ENCODE measurements around the gene JSRP1.

JSRP1 gene

DNA sequence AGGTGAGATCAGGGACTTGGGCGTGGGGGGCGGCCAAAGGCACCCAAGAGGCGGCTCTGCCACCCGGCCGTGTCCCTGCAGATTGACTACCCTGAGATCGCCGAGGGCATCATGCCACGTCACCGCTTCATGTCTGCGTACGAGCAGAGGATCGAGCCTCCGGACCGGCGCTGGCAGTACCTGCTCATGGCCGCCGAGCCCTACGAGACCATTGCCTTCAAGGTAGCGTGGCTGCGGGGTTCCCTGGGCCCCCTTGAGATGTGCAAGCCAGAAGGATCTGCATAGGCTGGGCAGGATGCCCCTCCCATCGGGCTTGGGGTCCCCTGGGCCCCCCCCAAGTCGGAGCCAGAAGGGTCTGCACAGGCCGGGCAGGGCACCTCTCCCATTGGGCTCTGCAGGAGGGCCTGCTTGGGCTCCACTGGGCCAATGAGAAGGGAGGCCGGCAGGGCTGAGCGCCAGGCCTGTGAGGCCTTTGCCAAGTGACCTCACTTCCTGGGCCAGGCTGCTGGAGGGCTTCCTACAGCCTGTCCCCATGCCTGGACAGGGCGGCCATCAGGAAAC, 9.3 kb downstream of the JSRP1 start:
- DNase-seq (ENCODE audit: low spot score) = no peak

DNA sequence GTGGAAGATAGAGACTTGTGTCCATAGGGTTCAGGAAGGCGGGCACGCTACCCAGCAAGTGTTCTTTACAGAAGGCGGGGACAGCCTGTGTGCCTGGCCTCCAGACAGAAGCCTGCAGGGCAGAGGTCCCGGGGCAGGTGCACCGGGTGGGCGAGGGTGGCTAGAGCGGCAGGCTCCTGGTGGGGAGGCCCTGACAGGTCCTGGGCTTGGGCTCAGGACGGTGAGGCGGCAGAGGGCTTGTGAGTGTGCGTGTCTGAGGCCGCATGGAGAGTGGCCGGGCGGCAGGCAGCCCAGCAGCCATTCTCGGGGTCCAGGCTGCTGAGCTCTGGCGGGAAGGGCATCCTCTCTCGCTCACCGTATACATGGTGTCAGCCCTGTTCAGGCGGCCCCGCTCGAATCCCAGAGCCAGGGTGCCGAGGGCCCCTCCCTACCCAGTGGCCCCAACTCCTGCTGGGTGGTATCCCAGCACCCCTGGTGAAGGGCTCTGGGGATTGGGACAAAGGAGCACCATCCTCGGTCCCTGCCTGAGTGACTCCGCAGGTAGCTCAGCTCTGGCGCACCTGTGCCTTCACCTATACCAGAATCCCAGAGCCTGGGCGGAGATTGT, 10.1 kb downstream of the JSRP1 start:
- no peak for DNase-seq (ENCODE audit: low spot score)

DNA sequence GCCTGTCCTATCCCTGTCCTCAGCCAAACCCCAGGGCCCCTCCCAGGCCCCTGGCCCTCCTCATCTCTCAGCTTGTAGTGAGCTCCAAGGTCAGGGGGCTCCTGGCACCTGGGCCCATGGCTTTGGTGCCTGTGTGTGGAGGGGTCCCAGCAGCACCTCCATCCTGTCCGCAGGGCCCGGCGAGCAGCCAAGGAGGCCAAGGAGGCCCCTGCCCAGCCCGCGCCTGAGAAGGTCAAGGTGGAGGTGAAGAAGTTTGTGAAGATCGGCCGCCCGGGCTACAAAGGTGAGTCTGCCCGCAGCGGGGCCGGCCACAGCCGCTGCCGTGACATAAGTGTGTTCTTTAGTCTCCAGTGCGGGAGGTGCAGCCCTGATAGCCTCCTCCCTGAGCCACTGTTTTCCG, 10.9 kb downstream of the JSRP1 start:
- no peak for DNase-seq (ENCODE audit: low spot score)

DNA sequence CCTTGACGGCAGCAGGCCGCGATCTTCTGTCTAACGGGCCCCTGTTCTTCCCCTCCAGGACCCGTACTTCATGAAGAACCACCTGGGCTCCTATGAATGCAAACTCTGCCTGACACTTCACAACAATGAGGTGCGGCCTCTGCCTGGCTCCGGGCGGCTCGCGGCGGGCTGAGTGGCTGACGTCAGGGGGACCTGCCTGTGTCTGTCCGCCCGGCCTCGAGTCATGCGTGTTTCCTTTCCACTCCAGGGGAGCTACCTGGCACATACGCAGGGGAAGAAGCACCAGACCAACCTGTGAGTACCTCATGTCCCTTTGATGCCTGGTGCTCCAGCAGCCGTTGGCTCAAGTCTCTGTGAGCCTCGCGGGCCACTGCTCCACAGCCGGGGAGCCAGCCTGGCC, 11.7 kb downstream of the JSRP1 start:
- DNase-seq (ENCODE audit: low spot score) = no peak

DNA sequence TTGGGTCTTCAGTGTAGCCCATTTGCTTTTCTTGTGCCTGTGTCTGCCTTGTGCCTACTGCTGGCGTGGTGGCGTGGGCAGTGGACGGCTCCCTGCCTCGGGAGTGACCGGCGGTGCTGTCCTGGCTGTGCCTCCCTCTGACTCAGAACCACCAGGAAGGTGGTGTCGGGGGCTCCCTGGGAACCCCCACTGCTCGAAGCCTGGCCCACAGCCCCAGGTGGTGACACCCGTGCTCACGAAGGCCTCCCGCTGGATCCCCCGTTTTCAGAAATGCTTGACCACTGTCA, 12.1 kb downstream of the JSRP1 start:
- DNase-seq (ENCODE audit: low spot score) = no peak

DNA sequence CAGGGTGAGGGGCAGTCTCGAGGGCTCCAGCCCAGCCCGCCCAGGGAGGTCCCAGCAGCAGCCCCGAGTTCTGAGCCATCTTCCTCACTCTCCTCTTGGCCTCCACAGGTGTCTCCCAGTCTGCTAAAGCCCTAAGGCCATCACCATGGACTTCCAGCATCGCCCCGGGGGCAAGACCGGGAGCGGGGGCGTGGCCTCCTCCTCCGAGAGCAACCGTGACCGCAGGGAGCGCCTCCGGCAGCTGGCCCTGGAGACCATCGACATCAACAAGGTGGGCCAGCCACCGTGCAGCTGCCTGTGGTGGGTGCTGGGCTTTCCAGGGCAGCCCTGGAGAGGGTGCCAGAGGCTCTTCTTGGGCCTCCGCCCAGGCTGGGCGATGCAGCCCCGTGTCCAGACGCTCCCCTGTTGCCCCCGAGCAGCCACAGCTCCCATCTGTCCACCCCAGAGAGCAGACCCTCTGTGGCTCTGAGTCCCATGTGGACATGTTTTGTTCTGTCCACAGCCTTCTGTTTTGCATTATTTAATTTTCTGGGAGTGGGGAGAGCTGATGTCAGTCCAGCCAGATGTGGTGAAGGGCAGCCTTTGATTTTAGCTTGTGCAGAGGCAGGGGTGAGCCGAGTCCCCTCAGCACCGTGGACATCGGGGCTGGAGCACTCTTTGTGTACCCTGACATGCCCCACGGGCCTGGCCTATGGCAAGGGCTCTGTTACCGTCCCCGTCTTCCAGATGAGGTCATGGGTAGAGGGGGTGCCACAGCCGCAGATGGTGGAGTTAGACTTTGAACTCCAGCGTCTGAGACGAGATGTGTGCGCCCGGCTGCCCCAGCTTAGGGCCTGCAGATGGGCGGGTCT, 12.7 kb downstream of the JSRP1 start:
- no peak for DNase-seq (ENCODE audit: low spot score)

DNA sequence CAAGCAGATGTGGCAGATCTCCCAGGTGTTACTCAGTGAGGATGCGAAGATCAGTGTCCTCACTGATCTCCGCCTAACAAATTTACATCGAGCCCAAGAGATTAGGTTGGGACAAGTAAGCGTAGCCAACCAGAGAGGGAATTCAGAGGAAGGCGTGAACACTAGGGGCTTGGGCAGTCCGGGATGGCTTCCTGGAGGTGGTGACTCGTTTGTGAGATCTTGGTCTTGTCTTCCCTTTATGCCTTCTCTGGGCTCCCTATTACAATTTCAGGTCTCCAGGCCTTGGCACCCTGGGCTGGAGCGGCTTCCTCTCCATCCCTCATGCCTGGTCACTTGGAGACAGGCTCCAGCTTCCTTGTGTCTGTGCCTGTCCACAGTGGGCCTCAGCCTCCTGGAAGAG, 13.4 kb downstream of the JSRP1 start:
- DNase-seq (ENCODE audit: low spot score) = no peak

DNA sequence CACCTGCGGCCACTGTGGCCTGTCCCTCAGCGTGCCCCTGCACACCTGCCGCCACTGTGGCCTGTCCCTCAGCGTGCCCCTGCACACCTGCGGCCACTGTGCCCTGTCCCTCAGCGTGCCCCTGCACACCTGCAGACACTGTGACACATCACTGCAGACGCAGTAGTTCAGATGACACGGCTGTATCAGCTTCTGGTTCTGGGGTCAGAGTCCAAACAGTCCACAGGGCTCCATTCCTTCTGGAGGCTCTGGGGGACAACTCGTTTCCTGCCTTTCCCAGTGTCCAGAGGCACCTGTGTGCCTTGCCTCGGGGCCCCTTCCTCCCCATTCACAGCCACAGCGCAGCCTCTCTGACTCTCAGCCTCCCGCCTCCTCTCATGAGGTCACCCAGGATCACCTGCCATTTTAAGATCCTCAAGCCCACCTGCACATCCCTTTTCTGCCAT, 14.1 kb downstream of the JSRP1 start:
- no peak for DNase-seq (ENCODE audit: low spot score)

DNA sequence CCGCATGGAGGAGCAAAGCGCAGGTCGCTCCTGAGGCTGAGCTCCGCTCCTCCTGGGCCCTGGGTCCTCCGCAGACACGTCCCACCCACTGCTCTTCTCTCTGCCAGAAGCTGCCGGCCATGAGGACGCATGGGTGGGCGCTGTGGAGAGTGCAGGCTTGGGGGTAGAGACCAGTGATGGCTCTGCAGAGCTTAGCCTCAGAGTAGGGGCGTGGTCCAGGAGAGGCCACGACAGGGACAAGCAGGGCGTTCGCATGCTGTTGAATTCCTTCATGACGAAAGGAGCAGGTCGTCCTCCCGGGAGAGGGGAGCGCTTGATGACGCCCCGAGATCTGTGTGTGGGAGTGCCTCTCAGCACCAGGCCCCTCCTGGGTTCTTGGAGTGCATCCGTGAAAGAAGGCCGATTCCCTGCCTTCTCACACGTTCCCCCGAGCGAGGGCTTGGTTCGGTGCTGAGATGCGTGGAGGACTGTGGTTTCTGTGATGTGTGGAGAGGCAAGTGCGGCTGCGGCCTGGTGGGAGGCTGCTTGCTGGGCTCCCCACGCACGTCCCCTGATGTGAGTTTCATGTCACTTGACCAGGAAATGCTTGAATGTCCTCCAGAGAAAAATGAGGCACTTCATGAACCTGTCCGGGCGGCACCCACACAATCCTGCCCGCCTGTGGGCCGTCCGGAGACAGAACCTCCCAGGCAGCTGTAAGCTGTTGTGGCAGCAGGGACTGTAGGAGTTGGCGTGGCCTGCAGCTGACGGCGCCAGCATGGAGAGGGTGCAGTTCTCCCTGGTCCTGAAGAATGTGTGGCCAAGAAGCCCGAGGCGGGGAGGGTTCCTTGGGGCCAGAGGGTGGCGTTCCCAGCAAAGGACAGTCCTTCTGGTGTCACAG, 15.1 kb downstream of the JSRP1 start:
- DNase-seq (ENCODE audit: low spot score) = no peak

DNA sequence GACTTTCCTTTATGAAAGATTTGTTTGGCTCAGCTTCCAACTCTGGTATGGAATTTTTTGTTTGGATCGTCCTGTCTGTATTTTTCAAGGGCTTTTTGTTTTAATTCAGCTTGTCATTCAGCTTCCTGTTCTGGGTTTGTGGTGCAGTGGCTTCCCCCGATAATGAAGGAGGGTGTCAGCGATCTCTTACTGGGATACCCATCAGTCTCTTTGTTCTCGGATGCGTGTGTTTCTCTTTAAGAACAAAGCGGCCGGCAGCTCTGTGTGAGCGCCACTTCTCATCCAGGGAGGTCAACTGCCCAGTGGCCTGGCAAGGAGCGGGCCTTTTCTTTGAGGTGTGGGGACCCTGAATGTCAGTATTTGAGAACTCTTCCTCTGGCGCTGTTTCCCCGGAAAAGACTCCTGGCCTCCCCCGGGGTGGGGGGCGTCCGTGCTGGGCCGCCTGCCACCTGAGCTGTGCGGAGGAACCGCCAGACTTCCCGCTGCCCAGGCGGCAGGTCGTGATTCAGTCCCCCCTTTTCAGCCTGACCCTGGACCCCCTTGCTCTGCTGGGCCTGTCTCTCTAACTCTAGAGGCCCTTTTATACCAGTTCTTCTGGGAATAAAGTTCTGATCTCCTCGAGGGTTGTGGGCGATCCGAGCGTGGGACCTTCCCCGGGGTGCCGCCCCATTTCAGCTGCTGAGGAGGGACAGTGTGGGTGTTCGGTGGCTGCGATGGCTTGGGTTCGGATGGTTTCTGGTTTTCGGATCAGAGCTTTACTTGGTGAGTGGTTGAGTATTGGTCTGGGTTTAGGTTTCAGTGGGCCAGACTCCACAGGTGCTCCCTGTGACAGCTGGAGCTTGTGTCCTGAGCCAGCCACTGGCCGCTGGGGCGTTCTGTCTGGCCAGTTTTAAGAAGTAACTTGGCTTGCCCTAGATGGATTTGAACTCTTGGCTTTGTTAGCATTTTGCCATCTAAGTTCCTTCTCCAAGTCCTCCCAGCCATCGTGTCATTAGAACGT, 16.1 kb downstream of the JSRP1 start:
- no peak for DNase-seq (ENCODE audit: low spot score)

DNA sequence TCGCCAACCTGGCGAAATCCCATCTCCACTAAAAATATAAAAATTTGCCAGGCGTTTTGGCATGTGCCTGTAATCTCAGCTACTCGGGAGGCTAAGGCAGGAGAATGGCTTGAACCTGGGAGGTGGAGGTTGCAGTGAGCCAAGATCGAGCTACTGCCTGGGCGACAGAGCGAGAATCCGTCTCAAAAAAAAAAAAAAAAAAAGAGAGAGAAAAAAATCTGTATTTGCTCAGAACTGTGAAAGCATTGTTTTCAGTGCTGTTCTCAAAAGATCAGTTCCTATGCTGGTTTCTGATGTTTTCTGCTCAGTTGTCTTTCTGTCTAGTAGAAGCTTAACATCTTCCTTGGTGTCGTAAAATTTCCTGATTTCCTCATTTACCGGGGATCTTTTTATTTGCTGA, 17.0 kb downstream of the JSRP1 start:
- no peak for DNase-seq (ENCODE audit: low spot score)

DNA sequence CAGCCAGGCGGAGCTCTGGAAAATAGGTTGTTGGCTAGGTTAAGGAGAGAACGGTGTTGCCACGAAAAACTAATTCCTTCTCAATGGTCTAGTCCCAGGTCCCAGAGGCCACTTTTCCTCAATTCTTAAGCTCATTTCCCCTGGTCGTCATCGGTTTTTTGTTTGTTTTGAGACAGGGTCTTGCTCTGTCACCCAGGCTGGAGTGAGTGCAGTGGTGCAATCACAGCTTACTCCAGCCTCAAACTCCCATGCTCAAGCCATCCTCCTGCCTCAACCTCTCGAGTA, 18.4 kb downstream of the JSRP1 start:
- DNase-seq (ENCODE audit: low spot score) = no peak

DNA sequence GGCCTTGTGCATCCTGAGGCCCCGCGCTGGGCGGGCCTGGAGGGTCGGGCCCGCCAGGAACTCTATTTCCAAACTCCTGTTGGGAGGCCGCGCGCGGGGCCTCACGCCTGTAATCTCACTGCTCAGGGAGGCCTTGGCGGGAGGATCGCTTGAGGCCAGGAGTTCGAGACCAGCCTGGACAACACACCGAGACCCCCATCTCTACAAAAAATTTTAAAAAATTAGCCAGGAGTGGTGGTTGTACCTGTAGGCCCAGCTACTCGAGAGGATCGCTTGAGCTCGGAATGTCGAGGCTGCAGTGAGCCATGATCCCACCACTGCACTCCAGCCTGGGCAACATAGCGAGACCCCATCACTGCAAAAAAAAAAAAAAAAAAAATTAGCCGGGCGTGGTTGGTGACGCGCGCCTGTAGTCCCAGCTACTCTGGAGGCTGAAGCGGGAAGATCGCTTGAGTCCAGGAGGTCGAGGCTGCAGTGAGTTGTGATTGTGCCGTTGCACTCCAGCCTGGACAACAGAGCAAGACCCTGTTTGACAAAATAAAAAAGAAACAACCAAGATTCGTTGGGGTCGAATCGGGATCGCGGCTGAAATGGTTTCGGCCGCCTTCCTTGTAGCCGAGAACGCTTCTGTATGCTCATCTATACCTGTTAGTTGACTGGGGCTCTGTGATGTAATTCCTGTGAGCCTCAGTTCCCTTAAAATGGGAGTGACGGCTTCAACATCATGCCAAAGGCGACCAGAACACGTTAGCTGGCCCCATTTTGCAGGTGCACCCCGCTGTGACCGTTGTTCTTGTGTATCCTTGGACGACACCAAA, 19.0 kb downstream of the JSRP1 start:
- no peak for DNase-seq (ENCODE audit: low spot score)

DNA sequence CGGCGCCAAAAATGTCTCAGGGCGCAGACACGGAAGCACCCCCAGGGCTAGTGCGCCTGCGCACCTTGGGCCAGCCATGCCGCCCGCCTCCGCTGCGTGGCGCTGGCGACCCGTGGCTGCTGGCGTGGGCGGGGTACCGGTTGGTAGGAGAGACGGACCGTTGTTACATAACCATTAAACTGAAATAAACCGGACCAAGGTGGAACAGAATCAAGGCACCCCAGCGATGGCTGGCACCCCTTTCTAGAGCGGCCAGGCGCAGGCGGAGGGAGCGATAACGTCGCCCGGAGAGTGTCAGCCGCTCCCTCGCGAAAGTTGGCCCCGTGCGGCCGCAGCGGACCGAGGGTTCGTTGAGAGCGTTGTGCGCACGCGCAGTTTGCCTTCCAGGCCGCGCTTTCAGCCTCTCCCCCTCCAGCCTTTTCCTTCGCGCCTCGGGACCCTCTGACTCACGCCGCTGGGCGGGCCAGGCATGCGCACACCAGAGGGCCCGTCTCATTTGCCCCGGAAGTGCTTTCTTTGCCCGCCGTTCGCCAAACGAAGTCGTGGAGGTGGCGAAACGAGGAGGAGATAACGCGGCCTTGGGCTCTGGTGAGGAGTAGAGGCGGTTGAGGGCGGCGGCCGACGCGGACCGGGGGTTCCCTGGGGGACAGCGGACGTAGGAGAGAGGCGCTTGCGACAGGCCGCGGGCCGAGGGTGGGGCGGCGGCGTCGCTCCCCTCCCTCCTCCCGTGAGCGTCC, 19.7 kb downstream of the JSRP1 start, which contains the start of the genes PLEKHJ1 and SF3A2:
Gene PLEKHJ1, minus strand, starts transcription at position 16 of the 737 bp plus-strand sequence. CDS start 81 bp downstream, outside the sequence.
Gene SF3A2, plus strand, starts transcription at position 511 of the 737 bp plus-strand sequence. CDS start 6,595 bp downstream, outside the sequence.
- DNase-seq (ENCODE audit: low spot score) = peak; percentile 100

DNA sequence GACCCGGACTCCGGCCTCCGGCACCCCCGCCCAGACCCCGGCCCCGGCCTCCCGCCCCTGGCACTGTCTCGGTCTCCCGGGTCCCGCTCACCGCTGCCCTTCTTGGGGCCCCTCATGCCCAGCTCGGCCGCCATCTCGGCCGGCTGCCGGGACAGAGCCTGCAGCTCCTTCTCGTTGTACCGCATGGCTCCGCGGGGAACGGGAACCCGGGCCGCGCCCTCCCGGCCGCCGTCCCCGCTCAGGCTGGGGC, 20.2 kb downstream of the JSRP1 start:
- no peak for DNase-seq (ENCODE audit: low spot score)

DNA sequence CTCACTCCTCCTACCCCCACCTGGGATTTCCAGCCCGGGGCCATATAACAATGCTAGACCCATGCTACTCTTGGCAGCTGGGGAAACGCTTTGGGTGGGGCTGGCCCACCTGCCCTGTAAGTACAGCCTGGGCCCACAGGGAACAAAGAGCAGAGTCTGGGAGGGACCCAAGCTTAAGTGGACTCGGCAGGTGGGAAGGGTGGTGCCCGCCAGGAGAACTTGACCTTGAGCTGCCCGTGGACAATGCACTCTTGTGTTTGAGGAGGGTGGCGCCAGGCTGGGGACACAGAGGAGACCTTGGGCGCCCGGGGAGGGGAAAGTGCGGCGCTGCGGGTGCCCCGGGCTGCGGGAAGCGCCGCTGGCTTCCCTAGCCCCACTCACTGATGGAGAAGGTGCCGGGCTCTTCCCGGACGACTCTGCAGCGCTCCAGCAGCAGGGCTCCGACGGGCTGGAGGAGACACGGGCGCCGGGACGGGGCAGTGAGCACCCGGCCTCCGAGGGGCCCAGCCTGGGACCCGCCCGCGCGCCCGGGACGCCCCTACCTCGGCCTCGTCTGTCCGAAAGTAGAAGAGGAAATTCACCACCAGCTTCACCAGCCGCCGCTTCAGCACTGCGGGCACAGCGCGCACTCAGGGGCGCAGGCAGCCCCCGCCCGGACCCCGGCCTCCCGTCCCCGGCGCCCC, 20.7 kb downstream of the JSRP1 start:
- DNase-seq (ENCODE audit: low spot score) = peak; percentile 75

DNA sequence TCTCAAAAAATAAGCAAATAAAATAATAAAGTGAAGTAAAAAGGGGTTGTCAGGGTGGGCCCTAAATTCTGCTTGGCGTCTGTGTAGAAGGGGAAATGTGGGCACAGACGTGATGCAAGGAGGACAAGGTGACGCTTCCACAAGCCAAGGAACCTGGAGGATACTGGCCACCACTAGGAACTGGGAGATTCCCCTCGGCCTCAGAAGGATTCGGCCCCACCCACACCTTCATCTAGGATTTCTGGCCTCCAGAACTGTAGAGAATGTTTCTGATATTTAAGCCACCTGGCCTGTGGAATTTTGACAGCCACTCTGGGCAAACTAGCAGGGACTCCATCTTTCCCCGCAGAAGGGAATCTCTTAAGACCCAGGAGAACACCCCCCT, 21.2 kb downstream of the JSRP1 start:
- no peak for DNase-seq (ENCODE audit: low spot score)

DNA sequence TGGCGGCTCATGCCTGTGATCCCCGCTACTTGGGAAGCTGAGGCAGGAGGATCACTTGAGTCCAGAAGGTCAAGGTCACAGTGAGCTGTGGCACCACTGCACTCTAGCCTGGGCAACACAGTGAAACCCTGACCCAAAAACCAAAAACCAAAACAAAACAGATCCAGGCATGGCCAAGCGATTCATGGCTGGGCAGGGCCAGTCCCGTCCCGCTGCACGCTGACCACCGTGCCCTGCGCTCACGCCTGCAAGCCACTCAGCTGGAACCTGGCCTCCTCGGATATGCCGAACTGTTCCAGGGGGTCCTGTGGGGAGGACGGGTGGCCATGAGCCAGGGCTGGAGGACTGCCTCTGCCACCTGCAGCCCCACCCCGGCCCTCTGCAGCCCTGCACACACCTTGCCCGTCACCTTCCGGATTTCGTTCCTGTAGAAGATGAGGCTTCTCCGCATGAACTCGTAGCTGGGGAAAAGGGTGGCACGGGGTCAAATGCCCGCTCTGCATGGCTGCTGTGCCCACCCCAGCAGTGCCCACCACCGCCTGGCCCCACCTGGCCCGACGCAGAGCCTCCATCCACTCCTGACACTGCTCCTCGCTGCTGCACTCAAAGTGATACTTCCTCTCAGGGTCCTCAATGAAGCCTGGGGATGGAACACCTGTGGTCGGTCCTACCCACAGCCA, 22.5 kb downstream of the JSRP1 start:
- no peak for DNase-seq (ENCODE audit: low spot score)
